CD14-positive monocyte (primary cell): ENCODE results near the gene PRM1. TPM values are rescaled to one million over a fixed set of nuclear protein-coding genes. Genes with fewer than 3 reads are reported as not detected.
A peak's percentile ranks its signal among the peaks of the same experiment; 100 is the strongest.

Experiments used
- DNase-seq, 3 donors: peaks; one replicate each; pipeline ENCODE4 v3.0.0-alpha.2; 2011 to 2022
- H2AFZ ChIP-seq: 2 replicates; pipeline ENCODE4 v1.6.0; 2012; ENCODE audit warnings: mild to moderate bottlenecking, low read depth, low read length, inconsistent platforms; ENCODE audit not compliant: insufficient read depth, poor library complexity, severe bottlenecking
- H3K27ac ChIP-seq, 2 donors: 1 replicate in 1 of 2; 2 replicates in 1 of 2; pipeline ENCODE4 v1.5.1; 2012 to 2013; ENCODE audit warnings: low read length in 2 of 2, control low read depth in 1 of 2, inconsistent platforms in 1 of 2, low read depth in 1 of 2, mild to moderate bottlenecking in 1 of 2
- H3K27me3 ChIP-seq, 2 donors: one replicate each; pipeline versions ENCODE4 v1.6.0 to v1.6.1; 2011 to 2013; ENCODE audit warnings: low read length in 2 of 2; ENCODE audit not compliant: control insufficient read depth in 2 of 2, insufficient read depth in 2 of 2
- H3K36me3 ChIP-seq, 2 donors: replicated peaks in 1 of 2; 1 replicate in 1 of 2; 2 replicates in 1 of 2; pipeline versions ENCODE4 v1.5.1 to v1.6.1; 2012 to 2013; ENCODE audit warnings: low read length in 2 of 2, control low read depth in 1 of 2, inconsistent platforms in 1 of 2, mild to moderate bottlenecking in 1 of 2; ENCODE audit not compliant: insufficient read depth in 2 of 2, control insufficient read depth in 1 of 2
- H3K4me1 ChIP-seq, 2 donors: 1 replicate in 1 of 2; 2 replicates in 1 of 2; pipeline versions ENCODE4 v1.5.1 to v1.6.1; 2012 to 2013; ENCODE audit warnings: low read length in 2 of 2, control low read depth in 1 of 2, inconsistent platforms in 1 of 2, mild to moderate bottlenecking in 1 of 2, moderate library complexity in 1 of 2; ENCODE audit not compliant: insufficient read depth in 2 of 2, control insufficient read depth in 1 of 2
- H3K4me2 ChIP-seq: replicated peaks from 2 replicates; pipeline ENCODE3; 2012; ENCODE audit warnings: low read length, moderate library complexity, mild to moderate bottlenecking; ENCODE audit not compliant: poor library complexity, severe bottlenecking; ENCODE audit errors: extremely low read depth
- H3K4me3 ChIP-seq, 3 experiments: fragments of 200-600 bp in 1 of 3; sonication (generic) in 1 of 3; replicated peaks in 1 of 3; 1 replicate in 2 of 3; 2 replicates in 1 of 3; pipeline ENCODE4 v1.5.1; 2011 to 2013; ENCODE audit warnings: low read length in 3 of 3, mild to moderate bottlenecking in 3 of 3, control low read depth in 2 of 3, low read depth in 2 of 3, inconsistent platforms in 1 of 3, moderate library complexity in 1 of 3
- H3K79me2 ChIP-seq: 2 replicates; pipeline ENCODE4 v1.6.0; 2012; ENCODE audit warnings: mild to moderate bottlenecking, control low read depth, inconsistent platforms, low read length, moderate library complexity; ENCODE audit not compliant: insufficient read depth
- H3K9ac ChIP-seq: 2 replicates; pipeline ENCODE4 v1.6.0; 2017; ENCODE audit warnings: low read length, mild to moderate bottlenecking; ENCODE audit not compliant: insufficient read depth, poor library complexity, severe bottlenecking
- H3K9me3 ChIP-seq, 2 donors: replicated peaks in 1 of 2; 1 replicate in 1 of 2; 2 replicates in 1 of 2; pipeline versions ENCODE4 v1.5.1 to v1.6.1; 2012 to 2013; ENCODE audit warnings: low read length in 2 of 2, control low read depth in 1 of 2; ENCODE audit not compliant: control insufficient read depth in 1 of 2, insufficient read depth in 1 of 2
- H4K20me1 ChIP-seq: 2 replicates; pipeline ENCODE4 v1.6.0; 2012; ENCODE audit warnings: mild to moderate bottlenecking, low read length, control low read depth, moderate library complexity; ENCODE audit not compliant: insufficient read depth
- H3K27ac Mint-ChIP-seq, 7 donors: one replicate each; pipeline ENCODE4 v1.8.0; 2020; ENCODE audit warnings: mild to moderate bottlenecking in 7 of 7, mixed read lengths in 7 of 7, moderate library complexity in 6 of 7, inconsistent platforms in 2 of 7
- H3K27me3 Mint-ChIP-seq, 3 donors: one replicate each; pipeline ENCODE4 v1.8.0; 2021 to 2022; ENCODE audit warnings: low read depth in 3 of 3, mild to moderate bottlenecking in 3 of 3, mixed read lengths in 3 of 3, moderate library complexity in 3 of 3, inconsistent platforms in 1 of 3
- H3K36me3 Mint-ChIP-seq, 2 donors: one replicate each; pipeline ENCODE4 v1.8.0; 2020; ENCODE audit warnings: mixed read lengths in 2 of 2, inconsistent platforms in 1 of 2, mild to moderate bottlenecking in 1 of 2
- H3K4me1 Mint-ChIP-seq: one replicate; pipeline ENCODE4 v1.8.0; 2020; ENCODE audit warnings: mild to moderate bottlenecking, mixed read lengths
- H3K4me3 Mint-ChIP-seq, 2 donors: one replicate each; pipeline ENCODE4 v1.8.0; 2020; ENCODE audit warnings: mild to moderate bottlenecking in 2 of 2, mixed read lengths in 2 of 2, moderate library complexity in 1 of 2
- H3K9me3 Mint-ChIP-seq, 7 donors: one replicate each; pipeline ENCODE4 v1.8.0; 2020 to 2022; ENCODE audit warnings: mixed read lengths in 7 of 7, mild to moderate bottlenecking in 6 of 7, moderate library complexity in 6 of 7, inconsistent platforms in 2 of 7
- WGBS: methylation state at CpG from one replicate; pipeline ENCODE4 v1.1.5; 2013; ENCODE audit warnings: missing lambda C conversion rate; ENCODE audit not compliant: insufficient coverage; 5-methylcytosine and 5-hydroxymethylcytosine counted together
- intact Hi-C, 2 donors: fragments of 100-400 bp; cut with micrococcal nuclease; formaldehyde crosslinking; loops; one replicate each; pipeline versions ENCODE4 v1.15.0 to v1.15.1; 2023
- polyA plus RNA-seq, 3 donors: library from polyadenylated mRNA; depleted of rRNA in 1 of 3; unstranded in 2 of 3; stranded (reverse) in 1 of 3; fragments of 300-500 nt in 2 of 3; fragments of >200 nt in 1 of 3; fragmentation: Illumina TruSeq in 2 of 3; gene quantifications; 1 replicate in 2 of 3; 2 replicates in 1 of 3; pipeline ENCODE4 v1.2.3, GENCODE V29; 2012 to 2021
- TF ChIP-seq, protein P1 (sequence below): fragments of 200-600 bp; IDR thresholded peaks from one replicate; pipeline ENCODE4 v1.8.0; 2022; ENCODE audit warnings: antibody characterized with exemption, mild to moderate bottlenecking

PRM1 gene
- polyA plus RNA-seq, 3 donors: not detected

DNA sequence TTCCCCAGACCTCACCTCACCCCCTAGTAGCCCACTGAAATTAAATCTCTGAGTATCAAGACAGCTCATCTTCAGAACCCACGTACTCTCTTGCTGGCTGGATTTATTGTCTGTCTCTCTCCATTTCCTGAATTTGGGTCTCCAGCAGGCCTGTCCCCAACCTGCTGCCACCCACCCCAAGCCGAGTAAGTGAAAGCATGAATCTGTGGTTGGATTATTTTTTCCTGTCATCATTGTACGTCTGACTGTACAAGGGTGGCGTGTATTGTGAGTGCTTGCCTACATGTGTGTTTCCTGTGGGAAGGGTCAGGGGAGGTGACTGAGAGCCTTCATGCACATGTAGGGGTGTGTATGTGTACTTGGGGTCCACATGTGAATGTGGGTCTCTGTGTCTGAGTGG is 17.4 kb downstream of the PRM1 start:
- peaks cover 29 to 51% (median 37%) of the 10 kb centered on the region in 3 donors for H3K27me3 Mint-ChIP-seq
- peak overlapping the region in 1 of 7 donors; percentile 1 for H3K27ac Mint-ChIP-seq
- no peaks in the 10 kb centered on the region for H4K20me1 ChIP-seq
- no peaks in the 10 kb centered on the region for H3K36me3 Mint-ChIP-seq
- no peak overlapping the region for H3K4me3 ChIP-seq
- peak overlapping the region in 1 of 2 donors; percentile 1 for H3K4me3 Mint-ChIP-seq
- WGBS: 18% methylated on average over 4 of the region's 4 CpGs
- H3K9me3 ChIP-seq: no peaks in the 10 kb centered on the region
- TF ChIP-seq, protein P1, sequence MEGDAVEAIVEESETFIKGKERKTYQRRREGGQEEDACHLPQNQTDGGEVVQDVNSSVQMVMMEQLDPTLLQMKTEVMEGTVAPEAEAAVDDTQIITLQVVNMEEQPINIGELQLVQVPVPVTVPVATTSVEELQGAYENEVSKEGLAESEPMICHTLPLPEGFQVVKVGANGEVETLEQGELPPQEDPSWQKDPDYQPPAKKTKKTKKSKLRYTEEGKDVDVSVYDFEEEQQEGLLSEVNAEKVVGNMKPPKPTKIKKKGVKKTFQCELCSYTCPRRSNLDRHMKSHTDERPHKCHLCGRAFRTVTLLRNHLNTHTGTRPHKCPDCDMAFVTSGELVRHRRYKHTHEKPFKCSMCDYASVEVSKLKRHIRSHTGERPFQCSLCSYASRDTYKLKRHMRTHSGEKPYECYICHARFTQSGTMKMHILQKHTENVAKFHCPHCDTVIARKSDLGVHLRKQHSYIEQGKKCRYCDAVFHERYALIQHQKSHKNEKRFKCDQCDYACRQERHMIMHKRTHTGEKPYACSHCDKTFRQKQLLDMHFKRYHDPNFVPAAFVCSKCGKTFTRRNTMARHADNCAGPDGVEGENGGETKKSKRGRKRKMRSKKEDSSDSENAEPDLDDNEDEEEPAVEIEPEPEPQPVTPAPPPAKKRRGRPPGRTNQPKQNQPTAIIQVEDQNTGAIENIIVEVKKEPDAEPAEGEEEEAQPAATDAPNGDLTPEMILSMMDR: no peak
- peaks cover 22% of the 10 kb centered on the region for H3K4me1 Mint-ChIP-seq
- no peak overlapping the region for H3K4me2 ChIP-seq
- H3K27me3 ChIP-seq: peaks cover 0 to 9% of the 10 kb centered on the region in 2 donors
- H3K4me1 ChIP-seq: peaks cover 10 to 16% of the 10 kb centered on the region in 2 donors
- H3K9ac ChIP-seq: no peak overlapping the region
- no peaks in the 10 kb centered on the region for H3K36me3 ChIP-seq
- H3K27ac ChIP-seq: no peak overlapping the region
- no peak for DNase-seq
- peaks cover 0 to 3% (median 0%) of the 10 kb centered on the region in 7 donors for H3K9me3 Mint-ChIP-seq
- no peak overlapping the region for H2AFZ ChIP-seq
- intact Hi-C loops: no loop called here
- no peaks in the 10 kb centered on the region for H3K79me2 ChIP-seq

DNA sequence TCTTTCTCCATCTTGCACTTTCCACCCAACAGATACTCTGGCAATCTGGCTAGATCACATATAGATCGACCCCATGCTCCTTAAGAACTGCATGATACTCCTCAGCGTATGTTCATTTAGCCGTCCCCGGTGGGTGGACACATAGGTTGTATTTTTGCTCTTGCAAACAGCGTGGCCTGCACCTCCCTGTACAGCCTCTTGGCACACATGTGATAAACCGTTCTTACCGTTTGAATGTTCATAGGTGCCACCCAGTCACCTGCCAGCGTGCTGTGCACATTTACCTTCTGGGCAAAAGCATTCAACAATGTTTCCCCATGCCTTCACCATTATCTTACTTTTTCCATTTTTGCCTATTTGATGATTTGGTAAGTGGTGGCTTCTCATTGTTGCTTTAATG is 18.2 kb downstream of the PRM1 start:
- intact Hi-C loops: no loop called here
- no peaks in the 10 kb centered on the region for H3K9me3 ChIP-seq
- H2AFZ ChIP-seq: no peak overlapping the region
- peaks cover 0 to 15% of the 10 kb centered on the region in 2 donors for H3K27me3 ChIP-seq
- no peak overlapping the region for H3K27ac Mint-ChIP-seq
- H3K4me3 Mint-ChIP-seq: no peak overlapping the region
- H3K79me2 ChIP-seq: no peaks in the 10 kb centered on the region
- TF ChIP-seq, protein P1: no peak
- peaks cover 0 to 3% (median 0%) of the 10 kb centered on the region in 7 donors for H3K9me3 Mint-ChIP-seq
- H3K4me1 Mint-ChIP-seq: peaks cover 29% of the 10 kb centered on the region
- no peak overlapping the region for H3K9ac ChIP-seq
- DNase-seq: no peak
- H3K4me2 ChIP-seq: no peak overlapping the region
- H3K36me3 ChIP-seq: no peaks in the 10 kb centered on the region
- H3K36me3 Mint-ChIP-seq: no peaks in the 10 kb centered on the region
- H4K20me1 ChIP-seq: no peaks in the 10 kb centered on the region
- 93% methylated on average over 5 of the region's 8 CpGs for WGBS
- no peak overlapping the region for H3K4me3 ChIP-seq
- no peak overlapping the region for H3K27ac ChIP-seq
- peaks cover 15 to 22% of the 10 kb centered on the region in 2 donors for H3K4me1 ChIP-seq
- H3K27me3 Mint-ChIP-seq: peaks cover 26 to 52% (median 36%) of the 10 kb centered on the region in 3 donors
